Right hindlimb (tissue), 1 donor: Measurements from ENCODE around the gene SEC24C.
"Not testable (repeated sequence)": the region's sequence is repeated elsewhere in the genome, so short reads cannot be mapped to it uniquely, and the experiment has no call there.

ENCODE experiments used
- DNase-seq: peaks from one replicate; pipeline ENCODE4 v3.0.0-alpha.2; 2018

SEC24C gene

GRCh38 chr10:73731588-73732375 lies 12.4 kb upstream of the SEC24C start:
- no peak for DNase-seq

- no peak for DNase-seq
Measured at GRCh38 chr10:73732426-73732825, 11.7 kb upstream of the SEC24C start.

- DNase-seq = no peak
Measured at GRCh38 chr10:73732931-73733623, 11.1 kb upstream of the SEC24C start.

- DNase-seq = no peak
Measured at GRCh38 chr10:73734028-73734720, 10.0 kb upstream of the SEC24C start.

GRCh38 chr10:73734796-73735305 lies 9.3 kb upstream of the SEC24C start:
- no peak for DNase-seq

- not testable (repeated sequence) for DNase-seq
Measured at GRCh38 chr10:73740501-73741254, 3.5 kb upstream of the SEC24C start.

GRCh38 chr10:73742454-73742734 lies 1.8 kb upstream of the SEC24C start:
- DNase-seq = no peak

GRCh38 chr10:73743327-73743904 lies 756 bp upstream of the SEC24C start:
- DNase-seq = no peak

GRCh38 chr10:73744664-73744975 lies 448 bp downstream of the SEC24C start:
- no peak for DNase-seq

GRCh38 chr10:73746721-73747120 lies 2.5 kb downstream of the SEC24C start:
- no peak for DNase-seq

- DNase-seq = no peak
Measured at GRCh38 chr10:73750819-73751218, 6.6 kb downstream of the SEC24C start.

- DNase-seq = no peak
Measured at GRCh38 chr10:73756183-73756582, 12.0 kb downstream of the SEC24C start.

GRCh38 chr10:73758704-73759511 lies 14.7 kb downstream of the SEC24C start:
- no peak for DNase-seq

- DNase-seq = no peak
Measured at GRCh38 chr10:73759512-73760115, 15.4 kb downstream of the SEC24C start.

GRCh38 chr10:73761781-73762180 lies 17.6 kb downstream of the SEC24C start:
- DNase-seq = no peak

- no peak for DNase-seq
Measured at GRCh38 chr10:73762915-73763314, 18.7 kb downstream of the SEC24C start.

GRCh38 chr10:73763343-73763742 lies 19.2 kb downstream of the SEC24C start:
- no peak for DNase-seq

GRCh38 chr10:73765066-73765465 lies 20.9 kb downstream of the SEC24C start:
- DNase-seq = no peak

GRCh38 chr10:73768881-73769280 lies 24.7 kb downstream of the SEC24C start:
- DNase-seq = no peak

- DNase-seq = no peak
Measured at GRCh38 chr10:73769396-73769795, 25.2 kb downstream of the SEC24C start.

- no peak for DNase-seq
Measured at GRCh38 chr10:73771722-73772280, 27.6 kb downstream of the SEC24C start.
